Stimulated activated naive CD4-positive, alpha-beta T cell (primary cell): ENCODE measurements around the gene SLC25A13.
"Not testable (repeated sequence)": the region's sequence is repeated elsewhere in the genome, so short reads cannot be mapped to it uniquely, and the experiment has no call there.

Experiments
- DNase-seq, 6 experiments: peaks; one replicate each; lab custom pipeline; 2025; lab: John Stamatoyannopoulos, UW

SLC25A13 gene

DNA sequence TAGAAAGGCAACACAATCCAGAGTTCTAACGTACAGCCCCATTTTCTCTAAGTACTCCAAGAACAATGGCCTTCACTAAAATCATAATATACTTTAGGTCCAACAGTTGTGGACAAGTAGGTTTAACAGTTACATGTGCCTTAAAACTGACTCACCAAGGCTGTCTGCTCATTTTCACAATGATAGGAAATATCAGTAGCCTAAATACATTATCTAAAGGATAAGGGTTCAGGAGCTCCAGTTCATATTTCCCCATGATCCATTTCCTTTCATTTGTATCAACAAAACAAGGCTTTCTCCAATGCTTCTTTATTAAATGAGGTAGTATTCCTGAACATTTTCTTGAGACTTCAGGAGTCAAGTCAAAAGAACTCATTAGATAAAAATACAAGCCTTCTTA is 164.0 kb downstream of the SLC25A13 start:
- DNase-seq = no peak

DNA sequence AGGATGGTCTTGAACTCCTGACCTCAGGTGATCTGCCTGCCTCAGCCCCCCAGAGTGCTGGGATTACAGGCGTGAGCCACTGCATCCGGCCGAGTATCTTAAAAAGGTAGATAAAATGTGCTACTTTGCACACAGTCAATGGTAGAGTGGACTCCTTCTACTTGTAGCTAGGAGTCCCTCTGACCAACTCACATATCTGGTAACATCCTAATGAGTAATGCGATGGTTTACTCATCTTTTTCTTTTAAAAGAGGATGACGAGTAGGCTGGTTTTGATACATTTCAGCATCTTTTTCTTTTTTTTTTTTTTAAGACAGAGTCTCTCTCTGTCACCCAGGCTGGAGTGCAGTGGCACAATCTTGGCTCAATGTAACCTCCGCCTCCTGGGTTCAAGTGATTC is 167.4 kb downstream of the SLC25A13 start:
- DNase-seq = not testable (repeated sequence)

- DNase-seq = no peak
Observed at GRCh38 chr7:96152706-96153105, 169.2 kb downstream of the SLC25A13 start.

DNA sequence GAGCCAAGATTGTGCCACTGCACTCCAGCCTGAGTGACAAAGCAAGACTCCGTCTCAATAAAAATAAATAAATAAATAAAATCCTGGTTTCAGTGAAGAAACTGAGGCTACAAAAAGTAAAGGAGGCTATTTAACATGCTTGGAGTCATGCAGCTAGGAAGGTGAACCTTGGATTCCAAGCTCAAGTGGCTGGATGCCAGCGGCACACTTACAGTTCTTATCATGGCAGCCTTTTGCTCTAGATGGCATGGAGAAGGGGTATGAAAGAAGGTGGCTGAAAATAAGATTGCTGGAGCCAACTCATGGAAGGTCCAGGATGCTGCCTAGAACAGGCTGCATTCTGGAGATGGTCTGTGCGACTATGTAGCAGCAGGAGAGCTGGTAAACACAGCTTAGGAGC is 170.0 kb downstream of the SLC25A13 start:
- DNase-seq = no peak

- DNase-seq = no peak
Observed at GRCh38 chr7:96144260-96144526, 177.7 kb downstream of the SLC25A13 start.

DNA sequence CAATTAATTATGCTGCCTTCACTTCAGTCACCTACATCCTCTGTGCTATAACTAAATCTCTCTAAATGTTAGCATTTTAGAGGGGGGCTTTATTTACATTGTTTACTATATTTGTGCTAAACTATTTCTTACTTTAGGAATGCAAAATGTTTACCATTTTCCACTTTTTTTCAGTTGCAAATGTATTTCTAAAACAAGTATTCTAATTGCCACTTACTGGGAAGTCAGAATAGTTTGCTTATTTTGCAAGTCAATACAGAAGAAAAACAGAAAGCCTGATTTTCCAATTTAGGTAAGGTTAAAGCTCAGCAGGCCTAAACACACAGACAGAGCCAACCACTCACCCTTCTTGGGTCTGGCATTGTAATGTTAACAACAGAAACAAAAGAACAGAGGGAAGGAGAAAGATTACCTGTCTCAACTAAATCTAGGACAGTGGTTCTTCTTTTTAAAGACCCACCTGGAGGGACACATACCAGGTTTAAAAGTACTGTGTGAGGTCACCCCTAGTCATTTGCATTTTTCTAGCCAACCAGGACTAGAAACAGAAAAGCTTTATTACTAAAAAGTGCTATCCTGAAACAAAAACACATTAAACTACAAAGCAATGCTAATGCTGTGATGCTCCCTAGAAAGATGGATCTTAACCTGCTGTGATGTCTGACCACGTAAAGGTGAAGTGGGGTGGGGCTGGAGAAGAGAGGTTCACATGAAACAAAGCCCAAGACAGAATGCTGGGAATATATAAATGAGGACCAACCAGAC is 178.2 kb downstream of the SLC25A13 start:
- no peak for DNase-seq

- DNase-seq = no peak
Observed at GRCh38 chr7:96136600-96137239, 185.2 kb downstream of the SLC25A13 start.

- DNase-seq = no peak
Observed at GRCh38 chr7:96135241-96135640, 186.7 kb downstream of the SLC25A13 start.

GRCh38 chr7:96131525-96131924 is 190.4 kb downstream of the SLC25A13 start:
- DNase-seq = no peak

GRCh38 chr7:96127746-96128145 is 194.2 kb downstream of the SLC25A13 start:
- DNase-seq = no peak

DNA sequence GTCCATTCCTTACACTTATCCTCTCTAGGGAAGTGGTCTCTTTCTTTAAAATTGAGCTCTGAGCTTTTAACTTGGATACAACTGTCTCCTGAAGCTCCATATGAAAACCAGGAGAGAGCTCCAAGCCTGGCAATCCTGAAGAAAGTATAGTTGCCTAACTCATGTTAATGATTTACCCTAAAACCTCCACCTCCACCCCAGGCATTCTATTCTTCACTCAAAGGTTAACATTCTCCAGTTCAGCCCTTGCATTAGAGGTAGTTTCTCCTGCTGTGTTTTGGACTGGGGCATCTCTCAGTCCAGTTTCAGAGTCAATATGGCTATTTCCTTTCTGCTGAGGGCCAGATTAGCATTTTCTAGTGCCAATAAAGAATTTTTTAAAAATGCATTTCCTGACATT is 195.5 kb downstream of the SLC25A13 start:
- no peak for DNase-seq

DNA sequence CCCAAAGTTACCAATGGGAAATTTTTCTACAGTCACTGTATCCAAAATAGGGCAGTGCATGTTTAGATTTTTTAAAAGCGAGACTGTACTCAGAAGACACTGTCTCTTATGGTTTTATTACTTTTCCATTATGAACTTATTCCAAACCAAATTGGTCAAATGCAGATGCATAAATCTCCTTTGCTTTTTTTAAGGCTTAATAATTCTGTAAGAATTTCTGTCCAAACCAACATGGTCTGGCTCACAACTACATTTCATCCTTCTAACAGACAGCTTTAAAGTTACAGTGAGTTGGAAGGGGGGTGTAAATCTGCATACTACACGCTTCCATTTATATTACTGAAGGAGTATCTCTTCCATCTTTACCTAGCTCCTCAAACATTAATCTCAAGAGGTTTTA is 199.2 kb downstream of the SLC25A13 start:
- no peak for DNase-seq

DNA sequence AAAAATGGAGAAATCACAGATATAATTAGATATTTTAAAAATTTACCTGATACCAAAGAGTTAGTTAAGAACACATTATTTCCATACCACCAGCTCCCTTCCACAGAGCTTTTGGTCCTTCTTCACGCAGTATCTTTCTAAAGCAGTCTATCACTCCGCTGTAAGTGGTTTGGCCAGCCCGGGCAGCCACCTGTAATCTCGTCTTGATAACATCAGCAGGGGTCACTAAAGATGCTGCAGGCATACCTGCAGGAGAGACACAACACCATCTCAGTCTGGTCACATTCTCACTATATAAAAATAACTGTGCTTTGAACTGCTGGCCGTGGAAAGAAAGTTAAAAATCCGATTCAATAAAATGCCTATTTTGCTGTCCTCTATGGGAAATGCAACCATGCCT is 200.1 kb downstream of the SLC25A13 start:
- DNase-seq = no peak

DNA sequence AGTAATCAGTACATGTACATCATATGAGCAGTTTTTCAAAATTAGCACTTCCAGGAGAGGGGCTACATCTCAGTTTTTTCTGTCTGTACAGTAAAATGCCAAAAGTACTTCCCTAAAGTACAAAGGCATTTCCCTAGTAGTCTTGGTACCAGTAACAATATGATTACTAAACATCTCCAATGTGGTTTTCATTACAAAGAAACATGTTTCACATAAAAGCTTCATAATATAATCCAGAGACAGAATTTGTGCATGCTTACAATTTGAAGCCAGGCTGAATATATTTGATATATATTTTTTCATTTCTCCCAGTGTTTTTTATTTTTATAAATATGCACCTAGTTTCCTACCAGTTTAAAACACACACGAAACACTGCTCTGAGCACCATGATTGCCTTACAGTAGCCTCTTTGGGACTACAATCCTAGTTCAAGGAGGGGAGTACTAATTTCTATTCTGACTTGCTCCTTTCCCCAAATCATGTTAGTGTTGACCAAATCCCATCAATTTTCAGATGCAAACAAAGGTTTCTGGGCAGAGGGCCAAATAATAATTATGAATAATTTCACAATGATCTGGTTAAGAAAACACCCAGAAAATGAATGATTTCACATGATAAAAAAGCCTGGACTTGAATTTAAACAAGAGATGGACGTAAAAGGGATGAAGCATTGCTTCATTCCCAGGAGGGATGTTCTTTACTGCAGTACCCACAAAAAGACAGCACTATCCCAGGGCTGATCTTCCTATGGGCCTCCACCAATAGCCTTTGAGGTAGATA is 201.3 kb downstream of the SLC25A13 start:
- no peak for DNase-seq

DNA sequence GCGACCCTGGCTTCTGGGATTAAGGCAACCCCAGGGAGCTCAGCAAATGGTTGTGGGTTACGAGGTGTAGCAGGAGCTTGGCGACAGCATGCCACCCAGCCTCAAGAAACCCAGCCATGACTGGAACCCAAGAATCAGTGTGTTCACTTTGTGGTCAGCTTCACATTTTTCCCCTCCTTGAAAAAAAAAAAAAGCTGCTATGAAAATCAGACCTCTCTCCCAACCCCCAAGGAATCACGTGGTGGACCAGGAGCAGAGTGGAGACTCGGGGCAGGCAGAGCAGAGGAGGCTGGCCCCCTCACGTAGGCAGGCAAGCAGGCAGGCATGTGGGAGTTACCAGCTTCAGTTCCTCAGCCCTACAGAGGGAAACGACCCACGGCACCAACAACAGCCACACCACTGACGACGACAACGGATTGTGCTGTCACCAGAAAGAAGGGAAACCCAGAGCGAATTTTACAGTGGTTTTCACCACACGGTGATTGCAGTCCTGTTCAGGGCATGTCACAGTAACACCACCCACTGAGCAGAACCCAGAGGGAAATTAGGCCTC is 203.4 kb downstream of the SLC25A13 start:
- no peak for DNase-seq

DNA sequence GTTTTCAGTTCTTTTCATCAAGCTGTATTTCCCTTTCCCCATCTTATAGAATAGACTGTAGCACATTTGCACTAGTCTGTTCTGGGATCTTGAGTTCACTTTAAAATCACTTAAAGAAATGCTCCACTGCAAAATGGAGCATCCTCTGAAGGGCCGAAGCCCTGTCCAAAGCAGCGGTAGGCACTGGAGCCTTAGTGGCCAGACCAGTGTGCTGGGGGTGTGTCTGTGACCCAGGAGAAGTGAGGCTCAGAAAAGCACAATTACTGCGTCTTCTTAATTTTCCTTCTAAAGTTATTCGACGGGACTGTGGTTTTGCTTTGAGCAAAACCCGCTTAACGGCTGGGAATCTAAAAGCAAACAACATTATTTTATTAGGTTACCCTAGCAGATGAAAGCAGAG is 205.7 kb downstream of the SLC25A13 start:
- no peak for DNase-seq

GRCh38 chr7:96114190-96114589 is 207.7 kb downstream of the SLC25A13 start:
- no peak for DNase-seq

DNA sequence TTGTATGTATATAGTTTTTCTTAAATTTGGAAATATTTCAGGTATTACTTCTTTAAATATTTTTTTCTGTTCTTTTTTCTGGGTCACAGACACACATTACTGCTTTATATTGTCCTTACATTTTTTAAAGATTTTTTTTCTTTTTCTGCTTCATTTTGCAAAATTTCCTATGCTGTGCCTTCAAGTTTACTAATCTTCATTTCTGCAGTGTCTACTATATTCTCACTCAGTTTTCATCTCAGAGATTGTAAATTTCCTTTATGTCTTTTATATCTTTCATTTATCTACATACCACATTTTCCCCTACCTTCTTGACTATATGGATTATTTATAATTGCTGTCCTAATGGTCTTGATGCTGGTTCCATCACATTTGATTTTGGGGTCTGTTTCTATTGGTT is 210.5 kb downstream of the SLC25A13 start:
- no peak for DNase-seq

- DNase-seq = no peak
Observed at GRCh38 chr7:96104984-96105383, 216.9 kb downstream of the SLC25A13 start.

- DNase-seq = no peak
Observed at GRCh38 chr7:96102096-96102811, 219.6 kb downstream of the SLC25A13 start.

DNA sequence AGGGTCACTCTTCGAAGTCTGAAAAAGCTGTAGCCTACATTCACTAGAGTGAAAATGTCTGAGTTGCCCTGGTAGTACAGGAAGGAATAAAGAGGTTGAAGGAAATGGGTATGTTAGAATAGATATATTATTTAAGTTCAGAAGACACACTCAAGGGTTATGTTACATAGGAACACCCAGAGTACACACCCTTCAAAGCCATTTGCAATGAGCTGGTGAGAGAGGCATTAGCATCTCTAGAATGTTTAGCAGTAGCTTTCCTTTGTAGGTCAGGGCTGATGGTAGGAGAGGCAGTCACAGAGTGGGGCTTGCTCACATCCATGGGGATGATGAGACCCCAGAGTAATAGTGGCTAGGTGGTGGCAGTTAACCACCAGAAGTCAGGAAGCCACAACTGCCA is 221.2 kb downstream of the SLC25A13 start:
- no peak for DNase-seq

GRCh38 chr7:96097835-96098234 is 224.1 kb downstream of the SLC25A13 start:
- no peak for DNase-seq
